ENCODE data around the gene SDK1. TPM values are rescaled to one million over a fixed set of nuclear protein-coding genes. Genes with fewer than 3 reads are reported as not detected.

Gene SDK1
- total RNA-seq, 1 experiment from 2014 or later: 9.3 TPM

DNA sequence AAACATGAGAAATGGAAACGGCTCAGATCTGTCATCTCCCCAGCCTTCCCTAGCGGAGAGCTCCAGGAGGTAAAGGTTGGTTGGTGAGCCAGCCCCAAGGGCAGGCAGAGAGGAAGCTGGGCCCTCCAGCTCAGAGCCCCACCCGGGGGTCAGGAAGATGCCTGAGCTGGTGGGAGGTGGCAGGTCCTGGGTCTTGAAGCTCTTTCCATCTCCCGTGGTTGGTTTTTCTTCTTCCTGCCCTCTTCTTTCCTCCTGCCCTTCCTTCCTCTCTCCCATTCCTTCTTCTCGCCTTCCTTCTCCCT, 996.8 kb downstream of the SDK1 start:
- TF ChIP-seq, protein P1, sequence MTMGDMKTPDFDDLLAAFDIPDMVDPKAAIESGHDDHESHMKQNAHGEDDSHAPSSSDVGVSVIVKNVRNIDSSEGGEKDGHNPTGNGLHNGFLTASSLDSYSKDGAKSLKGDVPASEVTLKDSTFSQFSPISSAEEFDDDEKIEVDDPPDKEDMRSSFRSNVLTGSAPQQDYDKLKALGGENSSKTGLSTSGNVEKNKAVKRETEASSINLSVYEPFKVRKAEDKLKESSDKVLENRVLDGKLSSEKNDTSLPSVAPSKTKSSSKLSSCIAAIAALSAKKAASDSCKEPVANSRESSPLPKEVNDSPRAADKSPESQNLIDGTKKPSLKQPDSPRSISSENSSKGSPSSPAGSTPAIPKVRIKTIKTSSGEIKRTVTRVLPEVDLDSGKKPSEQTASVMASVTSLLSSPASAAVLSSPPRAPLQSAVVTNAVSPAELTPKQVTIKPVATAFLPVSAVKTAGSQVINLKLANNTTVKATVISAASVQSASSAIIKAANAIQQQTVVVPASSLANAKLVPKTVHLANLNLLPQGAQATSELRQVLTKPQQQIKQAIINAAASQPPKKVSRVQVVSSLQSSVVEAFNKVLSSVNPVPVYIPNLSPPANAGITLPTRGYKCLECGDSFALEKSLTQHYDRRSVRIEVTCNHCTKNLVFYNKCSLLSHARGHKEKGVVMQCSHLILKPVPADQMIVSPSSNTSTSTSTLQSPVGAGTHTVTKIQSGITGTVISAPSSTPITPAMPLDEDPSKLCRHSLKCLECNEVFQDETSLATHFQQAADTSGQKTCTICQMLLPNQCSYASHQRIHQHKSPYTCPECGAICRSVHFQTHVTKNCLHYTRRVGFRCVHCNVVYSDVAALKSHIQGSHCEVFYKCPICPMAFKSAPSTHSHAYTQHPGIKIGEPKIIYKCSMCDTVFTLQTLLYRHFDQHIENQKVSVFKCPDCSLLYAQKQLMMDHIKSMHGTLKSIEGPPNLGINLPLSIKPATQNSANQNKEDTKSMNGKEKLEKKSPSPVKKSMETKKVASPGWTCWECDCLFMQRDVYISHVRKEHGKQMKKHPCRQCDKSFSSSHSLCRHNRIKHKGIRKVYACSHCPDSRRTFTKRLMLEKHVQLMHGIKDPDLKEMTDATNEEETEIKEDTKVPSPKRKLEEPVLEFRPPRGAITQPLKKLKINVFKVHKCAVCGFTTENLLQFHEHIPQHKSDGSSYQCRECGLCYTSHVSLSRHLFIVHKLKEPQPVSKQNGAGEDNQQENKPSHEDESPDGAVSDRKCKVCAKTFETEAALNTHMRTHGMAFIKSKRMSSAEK (CRISPR knock-in tag; IDR thresholded peaks at IDR 0.05; ENCODE audit: borderline replicate concordance): no peak
- no peak for TF ChIP-seq FOXJ3 (CRISPR knock-in tag; IDR thresholded peaks at IDR 0.05; ENCODE audit: borderline replicate concordance)
- TF ChIP-seq, protein P2, sequence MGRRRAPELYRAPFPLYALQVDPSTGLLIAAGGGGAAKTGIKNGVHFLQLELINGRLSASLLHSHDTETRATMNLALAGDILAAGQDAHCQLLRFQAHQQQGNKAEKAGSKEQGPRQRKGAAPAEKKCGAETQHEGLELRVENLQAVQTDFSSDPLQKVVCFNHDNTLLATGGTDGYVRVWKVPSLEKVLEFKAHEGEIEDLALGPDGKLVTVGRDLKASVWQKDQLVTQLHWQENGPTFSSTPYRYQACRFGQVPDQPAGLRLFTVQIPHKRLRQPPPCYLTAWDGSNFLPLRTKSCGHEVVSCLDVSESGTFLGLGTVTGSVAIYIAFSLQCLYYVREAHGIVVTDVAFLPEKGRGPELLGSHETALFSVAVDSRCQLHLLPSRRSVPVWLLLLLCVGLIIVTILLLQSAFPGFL (CRISPR knock-in tag; IDR thresholded peaks at IDR 0.05; ENCODE audit: borderline replicate concordance): no peak
- TF ChIP-seq ZNF396 (CRISPR knock-in tag; IDR thresholded peaks at IDR 0.05; ENCODE audit: borderline replicate concordance): no peak
- no peak for TF ChIP-seq CREB1 (CRISPR knock-in tag; IDR thresholded peaks at IDR 0.05)
- TF ChIP-seq, protein P3, sequence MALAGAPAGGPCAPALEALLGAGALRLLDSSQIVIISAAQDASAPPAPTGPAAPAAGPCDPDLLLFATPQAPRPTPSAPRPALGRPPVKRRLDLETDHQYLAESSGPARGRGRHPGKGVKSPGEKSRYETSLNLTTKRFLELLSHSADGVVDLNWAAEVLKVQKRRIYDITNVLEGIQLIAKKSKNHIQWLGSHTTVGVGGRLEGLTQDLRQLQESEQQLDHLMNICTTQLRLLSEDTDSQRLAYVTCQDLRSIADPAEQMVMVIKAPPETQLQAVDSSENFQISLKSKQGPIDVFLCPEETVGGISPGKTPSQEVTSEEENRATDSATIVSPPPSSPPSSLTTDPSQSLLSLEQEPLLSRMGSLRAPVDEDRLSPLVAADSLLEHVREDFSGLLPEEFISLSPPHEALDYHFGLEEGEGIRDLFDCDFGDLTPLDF (CRISPR knock-in tag; IDR thresholded peaks at IDR 0.05): no peak
- TF ChIP-seq ZNF121 (CRISPR knock-in tag; IDR thresholded peaks at IDR 0.05): no peak
- TF ChIP-seq, protein P4, sequence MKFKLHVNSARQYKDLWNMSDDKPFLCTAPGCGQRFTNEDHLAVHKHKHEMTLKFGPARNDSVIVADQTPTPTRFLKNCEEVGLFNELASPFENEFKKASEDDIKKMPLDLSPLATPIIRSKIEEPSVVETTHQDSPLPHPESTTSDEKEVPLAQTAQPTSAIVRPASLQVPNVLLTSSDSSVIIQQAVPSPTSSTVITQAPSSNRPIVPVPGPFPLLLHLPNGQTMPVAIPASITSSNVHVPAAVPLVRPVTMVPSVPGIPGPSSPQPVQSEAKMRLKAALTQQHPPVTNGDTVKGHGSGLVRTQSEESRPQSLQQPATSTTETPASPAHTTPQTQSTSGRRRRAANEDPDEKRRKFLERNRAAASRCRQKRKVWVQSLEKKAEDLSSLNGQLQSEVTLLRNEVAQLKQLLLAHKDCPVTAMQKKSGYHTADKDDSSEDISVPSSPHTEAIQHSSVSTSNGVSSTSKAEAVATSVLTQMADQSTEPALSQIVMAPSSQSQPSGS (CRISPR knock-in tag; IDR thresholded peaks at IDR 0.05; ENCODE audit: borderline replicate concordance, low read depth): no peak
- no peak for TF ChIP-seq ZNF423 (CRISPR knock-in tag; IDR thresholded peaks at IDR 0.05)
- TF ChIP-seq JUN (CRISPR knock-in tag; IDR thresholded peaks at IDR 0.05): no peak
- no peak for TF ChIP-seq ZBTB21 (CRISPR knock-in tag; IDR thresholded peaks at IDR 0.05; ENCODE audit: borderline replicate concordance)
- TF ChIP-seq, protein P5, sequence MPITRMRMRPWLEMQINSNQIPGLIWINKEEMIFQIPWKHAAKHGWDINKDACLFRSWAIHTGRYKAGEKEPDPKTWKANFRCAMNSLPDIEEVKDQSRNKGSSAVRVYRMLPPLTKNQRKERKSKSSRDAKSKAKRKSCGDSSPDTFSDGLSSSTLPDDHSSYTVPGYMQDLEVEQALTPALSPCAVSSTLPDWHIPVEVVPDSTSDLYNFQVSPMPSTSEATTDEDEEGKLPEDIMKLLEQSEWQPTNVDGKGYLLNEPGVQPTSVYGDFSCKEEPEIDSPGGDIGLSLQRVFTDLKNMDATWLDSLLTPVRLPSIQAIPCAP (CRISPR knock-in tag; IDR thresholded peaks at IDR 0.05): no peak
- no peak for TF ChIP-seq ZNF219 (CRISPR knock-in tag; IDR thresholded peaks at IDR 0.05; ENCODE audit: borderline replicate concordance)
- TF ChIP-seq, protein P6, sequence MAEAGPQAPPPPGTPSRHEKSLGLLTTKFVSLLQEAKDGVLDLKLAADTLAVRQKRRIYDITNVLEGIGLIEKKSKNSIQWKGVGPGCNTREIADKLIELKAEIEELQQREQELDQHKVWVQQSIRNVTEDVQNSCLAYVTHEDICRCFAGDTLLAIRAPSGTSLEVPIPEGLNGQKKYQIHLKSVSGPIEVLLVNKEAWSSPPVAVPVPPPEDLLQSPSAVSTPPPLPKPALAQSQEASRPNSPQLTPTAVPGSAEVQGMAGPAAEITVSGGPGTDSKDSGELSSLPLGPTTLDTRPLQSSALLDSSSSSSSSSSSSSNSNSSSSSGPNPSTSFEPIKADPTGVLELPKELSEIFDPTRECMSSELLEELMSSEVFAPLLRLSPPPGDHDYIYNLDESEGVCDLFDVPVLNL (CRISPR knock-in tag; IDR thresholded peaks at IDR 0.05; ENCODE audit: borderline replicate concordance, low read depth): no peak
- TF ChIP-seq, protein P7, sequence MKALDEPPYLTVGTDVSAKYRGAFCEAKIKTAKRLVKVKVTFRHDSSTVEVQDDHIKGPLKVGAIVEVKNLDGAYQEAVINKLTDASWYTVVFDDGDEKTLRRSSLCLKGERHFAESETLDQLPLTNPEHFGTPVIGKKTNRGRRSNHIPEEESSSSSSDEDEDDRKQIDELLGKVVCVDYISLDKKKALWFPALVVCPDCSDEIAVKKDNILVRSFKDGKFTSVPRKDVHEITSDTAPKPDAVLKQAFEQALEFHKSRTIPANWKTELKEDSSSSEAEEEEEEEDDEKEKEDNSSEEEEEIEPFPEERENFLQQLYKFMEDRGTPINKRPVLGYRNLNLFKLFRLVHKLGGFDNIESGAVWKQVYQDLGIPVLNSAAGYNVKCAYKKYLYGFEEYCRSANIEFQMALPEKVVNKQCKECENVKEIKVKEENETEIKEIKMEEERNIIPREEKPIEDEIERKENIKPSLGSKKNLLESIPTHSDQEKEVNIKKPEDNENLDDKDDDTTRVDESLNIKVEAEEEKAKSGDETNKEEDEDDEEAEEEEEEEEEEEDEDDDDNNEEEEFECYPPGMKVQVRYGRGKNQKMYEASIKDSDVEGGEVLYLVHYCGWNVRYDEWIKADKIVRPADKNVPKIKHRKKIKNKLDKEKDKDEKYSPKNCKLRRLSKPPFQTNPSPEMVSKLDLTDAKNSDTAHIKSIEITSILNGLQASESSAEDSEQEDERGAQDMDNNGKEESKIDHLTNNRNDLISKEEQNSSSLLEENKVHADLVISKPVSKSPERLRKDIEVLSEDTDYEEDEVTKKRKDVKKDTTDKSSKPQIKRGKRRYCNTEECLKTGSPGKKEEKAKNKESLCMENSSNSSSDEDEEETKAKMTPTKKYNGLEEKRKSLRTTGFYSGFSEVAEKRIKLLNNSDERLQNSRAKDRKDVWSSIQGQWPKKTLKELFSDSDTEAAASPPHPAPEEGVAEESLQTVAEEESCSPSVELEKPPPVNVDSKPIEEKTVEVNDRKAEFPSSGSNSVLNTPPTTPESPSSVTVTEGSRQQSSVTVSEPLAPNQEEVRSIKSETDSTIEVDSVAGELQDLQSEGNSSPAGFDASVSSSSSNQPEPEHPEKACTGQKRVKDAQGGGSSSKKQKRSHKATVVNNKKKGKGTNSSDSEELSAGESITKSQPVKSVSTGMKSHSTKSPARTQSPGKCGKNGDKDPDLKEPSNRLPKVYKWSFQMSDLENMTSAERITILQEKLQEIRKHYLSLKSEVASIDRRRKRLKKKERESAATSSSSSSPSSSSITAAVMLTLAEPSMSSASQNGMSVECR (CRISPR knock-in tag; IDR thresholded peaks at IDR 0.05; ENCODE audit: borderline replicate concordance): no peak
- Mint-ChIP-seq H3K4me1 (no peaks in the 10 kb centered on the region), H3K36me3 (peaks cover 15% of the 10 kb centered on the region; the same call in 1 of the 2 replicates), H3K27ac (no peak overlapping the region), H3K27me3 (ENCODE audit: low read depth) (peaks cover 8% of the 10 kb centered on the region), H3K9me3 (peaks cover 37% of the 10 kb centered on the region), H3K4me3 (no peak overlapping the region)
- no peak for DNase-seq (ENCODE audit: low spot score)
- CTCF ChIA-PET: interaction anchor here (1.3 kb wide), 1 partner anchor 72 kb away, joined by 4 read pairs; no protein-coding TSS in a partner anchor
- ATAC-seq: no peak
- POLR2A ChIA-PET: no interaction called here

Data from WTC11 (cell line).